ENCODE results near the gene ZNF324B.

DNA sequence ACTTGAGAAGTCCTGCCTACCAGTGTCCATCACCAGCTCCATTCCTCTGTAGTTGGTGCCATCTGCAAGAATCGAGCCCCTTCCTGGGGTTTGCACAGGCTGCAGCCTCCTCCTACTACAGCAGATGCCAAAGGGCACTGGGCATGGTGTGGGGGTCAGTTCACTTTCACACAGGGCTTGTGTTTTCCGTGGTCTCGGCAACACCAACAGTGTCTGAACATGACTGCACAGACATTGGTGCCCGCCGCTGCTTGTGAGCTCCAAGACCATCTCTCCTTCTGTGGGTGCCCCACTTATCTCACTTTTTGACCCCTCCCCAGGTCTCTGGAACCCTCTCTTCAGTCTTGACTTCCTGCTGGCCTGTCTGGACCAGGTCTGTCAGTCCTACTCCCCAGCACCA lies 40.0 kb downstream of the ZNF324B start:
- TF ChIP-seq, protein P1, sequence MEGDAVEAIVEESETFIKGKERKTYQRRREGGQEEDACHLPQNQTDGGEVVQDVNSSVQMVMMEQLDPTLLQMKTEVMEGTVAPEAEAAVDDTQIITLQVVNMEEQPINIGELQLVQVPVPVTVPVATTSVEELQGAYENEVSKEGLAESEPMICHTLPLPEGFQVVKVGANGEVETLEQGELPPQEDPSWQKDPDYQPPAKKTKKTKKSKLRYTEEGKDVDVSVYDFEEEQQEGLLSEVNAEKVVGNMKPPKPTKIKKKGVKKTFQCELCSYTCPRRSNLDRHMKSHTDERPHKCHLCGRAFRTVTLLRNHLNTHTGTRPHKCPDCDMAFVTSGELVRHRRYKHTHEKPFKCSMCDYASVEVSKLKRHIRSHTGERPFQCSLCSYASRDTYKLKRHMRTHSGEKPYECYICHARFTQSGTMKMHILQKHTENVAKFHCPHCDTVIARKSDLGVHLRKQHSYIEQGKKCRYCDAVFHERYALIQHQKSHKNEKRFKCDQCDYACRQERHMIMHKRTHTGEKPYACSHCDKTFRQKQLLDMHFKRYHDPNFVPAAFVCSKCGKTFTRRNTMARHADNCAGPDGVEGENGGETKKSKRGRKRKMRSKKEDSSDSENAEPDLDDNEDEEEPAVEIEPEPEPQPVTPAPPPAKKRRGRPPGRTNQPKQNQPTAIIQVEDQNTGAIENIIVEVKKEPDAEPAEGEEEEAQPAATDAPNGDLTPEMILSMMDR (IDR thresholded peaks at IDR 0.05; ENCODE audit: borderline replicate concordance, extremely low read depth, low read length, poor library complexity, severe bottlenecking) = no peak
- no peak for TF ChIP-seq EZH2 (IDR thresholded peaks at IDR 0.05; ENCODE audit: borderline replicate concordance, low read depth, low read length, severe bottlenecking)

Data from DND-41 (cell line).